Esophagus squamous epithelium (tissue), 4 donors: ENCODE results near the gene ANKH.

Experiments used
- CTCF ChIP-seq, 6 experiments: fragments of 450-650 bp in 4 of 6; fragments of 200-600 bp in 2 of 6; sonication (generic) in 2 of 6; IDR thresholded peaks; one replicate each; pipeline ENCODE4 v1.5.1; 2016 to 2019; ENCODE audit warnings: antibody characterized with exemption in 6 of 6, mild to moderate bottlenecking in 4 of 6, moderate library complexity in 4 of 6
- POLR2A ChIP-seq, 4 donors: fragments of 450-650 bp; IDR thresholded peaks; one replicate each; pipeline ENCODE4 v1.6.1; 2017; ENCODE audit warnings: antibody characterized with exemption in 4 of 4, mild to moderate bottlenecking in 4 of 4, moderate library complexity in 3 of 4

DNA sequence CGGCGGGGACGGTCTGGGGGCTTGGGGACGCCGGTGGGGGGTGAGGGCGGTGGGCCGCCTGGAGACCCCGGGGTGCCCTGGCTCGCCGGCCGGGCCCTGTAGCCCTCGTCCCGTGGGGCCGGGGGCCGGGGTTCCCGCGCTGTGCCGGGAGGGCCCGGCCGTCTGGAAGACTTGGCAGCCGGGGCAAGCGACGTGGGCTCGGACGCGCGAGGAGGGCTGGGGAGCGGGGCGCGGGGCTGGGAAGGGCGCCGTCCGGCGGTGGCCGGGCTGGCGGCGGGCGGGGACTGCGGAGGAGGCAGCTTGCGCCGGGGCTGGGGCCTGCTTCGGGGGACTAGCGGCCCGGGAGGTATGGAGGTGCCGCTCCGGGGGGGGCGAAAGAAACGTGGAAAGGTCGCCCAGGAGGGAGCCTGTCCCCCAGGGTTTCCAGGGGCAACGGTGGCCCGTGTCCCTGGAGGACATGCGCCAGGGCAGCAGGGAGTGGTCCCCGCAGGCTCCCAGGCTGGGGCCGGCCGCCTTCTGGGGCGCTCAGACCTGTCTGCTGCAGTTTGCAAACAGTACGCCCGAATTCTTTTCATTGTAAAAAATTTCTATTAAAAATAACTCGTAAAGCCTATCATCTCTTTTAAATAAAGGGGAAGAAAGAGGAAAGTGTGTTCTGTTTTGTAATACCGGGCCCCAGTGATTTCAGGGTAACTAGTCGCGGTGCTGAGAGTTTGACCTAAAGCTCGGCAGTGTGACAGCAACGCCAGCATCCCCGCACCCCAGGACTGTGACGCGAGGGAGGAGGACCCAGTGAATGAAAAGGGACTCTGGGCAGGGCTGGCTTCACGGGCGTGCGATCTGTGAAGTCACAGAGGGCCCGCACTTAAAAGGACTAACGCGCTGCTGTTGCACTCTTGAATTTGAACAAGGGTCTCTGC, 752 bp upstream of the ANKH start:
- TF ChIP-seq CTCF (IDR thresholded peaks at IDR 0.05): no peak
- peak in 1 of 4 donors; percentile 45 for TF ChIP-seq POLR2A (IDR thresholded peaks at IDR 0.05)
